ENCODE results near the gene CCDC201.
"Not testable (repeated sequence)": the region's sequence is repeated elsewhere in the genome, so short reads cannot be mapped to it uniquely, and the experiment has no call there.

The CCDC201 gene

GRCh38 chr7:45814216-45815118 lies 58.4 kb downstream of the CCDC201 start:
- H4K12ac ChIP-seq (ENCODE audit: low read depth, low read length); H2AK5ac ChIP-seq (ENCODE audit: low read length); H3K79me2 ChIP-seq (ENCODE audit: control insufficient read depth, insufficient read depth, low read length, poor library complexity); H3K4me3 ChIP-seq (ENCODE audit: low read depth, low read length); H3K4ac ChIP-seq (ENCODE audit: low read depth, low read length); H3K27ac ChIP-seq (ENCODE audit: low read depth, low read length); H3K9ac ChIP-seq (ENCODE audit: low read length); H4K8ac ChIP-seq (ENCODE audit: low read depth, low read length); H2BK5ac ChIP-seq (ENCODE audit: low read depth, low read length, poor library complexity); H2BK120ac ChIP-seq (ENCODE audit: insufficient read depth, low read length, poor library complexity); H3K79me1 ChIP-seq (ENCODE audit: low read length); H4K91ac ChIP-seq (ENCODE audit: low read depth, low read length); H3K27me3 ChIP-seq (ENCODE audit: insufficient read depth, low read length); H3K4me1 ChIP-seq (ENCODE audit: control insufficient read depth in 1 of 2, insufficient read depth in 2 of 2, low read length in 2 of 2); H3K36me3 ChIP-seq (ENCODE audit: control insufficient read depth in 1 of 2, insufficient read depth in 2 of 2, low read length in 2 of 2); H3K18ac ChIP-seq (ENCODE audit: low read length); DNase-seq; H3K14ac ChIP-seq (ENCODE audit: low read length); H3K23ac ChIP-seq (ENCODE audit: low read length); H2AFZ ChIP-seq (ENCODE audit: insufficient read depth, low read length, poor library complexity); H2BK12ac ChIP-seq (ENCODE audit: low read length); H3K4me2 ChIP-seq (ENCODE audit: low read length); H3K9me3 ChIP-seq (ENCODE audit: insufficient read depth, low read depth, low read length): not testable (repeated sequence)
- WGBS (ENCODE audit: extremely low coverage, insufficient coverage, insufficient read length), result no CpG with 5 or more reads among the region's 37 CpGs

- H3K79me1 ChIP-seq (ENCODE audit: low read length); H3K23ac ChIP-seq (ENCODE audit: low read length); H3K4me3 ChIP-seq (ENCODE audit: low read depth, low read length); H4K12ac ChIP-seq (ENCODE audit: low read depth, low read length); H3K14ac ChIP-seq (ENCODE audit: low read length); H3K4me2 ChIP-seq (ENCODE audit: low read length); H4K91ac ChIP-seq (ENCODE audit: low read depth, low read length); H3K79me2 ChIP-seq (ENCODE audit: control insufficient read depth, insufficient read depth, low read length, poor library complexity); H2BK5ac ChIP-seq (ENCODE audit: low read depth, low read length, poor library complexity); H3K4me1 ChIP-seq (ENCODE audit: control insufficient read depth in 1 of 2, insufficient read depth in 2 of 2, low read length in 2 of 2); H3K27ac ChIP-seq (ENCODE audit: low read depth, low read length); H3K9me3 ChIP-seq (ENCODE audit: insufficient read depth, low read depth, low read length); H3K4ac ChIP-seq (ENCODE audit: low read depth, low read length); H2AFZ ChIP-seq (ENCODE audit: insufficient read depth, low read length, poor library complexity); H2BK120ac ChIP-seq (ENCODE audit: insufficient read depth, low read length, poor library complexity); H2AK5ac ChIP-seq (ENCODE audit: low read length); H3K9ac ChIP-seq (ENCODE audit: low read length); H3K18ac ChIP-seq (ENCODE audit: low read length); H2BK12ac ChIP-seq (ENCODE audit: low read length); H3K27me3 ChIP-seq (ENCODE audit: insufficient read depth, low read length); H3K36me3 ChIP-seq (ENCODE audit: control insufficient read depth in 1 of 2, insufficient read depth in 2 of 2, low read length in 2 of 2); DNase-seq; H4K8ac ChIP-seq (ENCODE audit: low read depth, low read length): not testable (repeated sequence)
- WGBS (ENCODE audit: extremely low coverage, insufficient coverage, insufficient read length), result no CpG with 5 or more reads among the region's 18 CpGs
Measured at GRCh38 chr7:45813771-45814170, 59.1 kb downstream of the CCDC201 start.

GRCh38 chr7:45812946-45813345 lies 59.9 kb downstream of the CCDC201 start:
- Histone ChIP-seq H4K12ac (ENCODE audit: low read depth, low read length) (no peak overlapping the region), H2BK12ac (ENCODE audit: low read length) (no peak overlapping the region), H3K36me3 (ENCODE audit: control insufficient read depth in 1 of 2, insufficient read depth in 2 of 2, low read length in 2 of 2) (no peaks in the 10 kb centered on the region), H2AK5ac (ENCODE audit: low read length) (no peak overlapping the region), H3K9ac (ENCODE audit: low read length) (no peak overlapping the region), H4K91ac (ENCODE audit: low read depth, low read length) (no peak overlapping the region), H3K79me1 (ENCODE audit: low read length) (no peaks in the 10 kb centered on the region), H3K4me1 (ENCODE audit: control insufficient read depth in 1 of 2, insufficient read depth in 2 of 2, low read length in 2 of 2) (no peaks in the 10 kb centered on the region), H3K27ac (ENCODE audit: low read depth, low read length) (no peak overlapping the region), H3K9me3 (ENCODE audit: insufficient read depth, low read depth, low read length) (no peaks in the 10 kb centered on the region), H3K27me3 (ENCODE audit: insufficient read depth, low read length) (no peaks in the 10 kb centered on the region), H2BK120ac (ENCODE audit: insufficient read depth, low read length, poor library complexity) (no peak overlapping the region), H3K23ac (ENCODE audit: low read length) (no peak overlapping the region), H3K4ac (ENCODE audit: low read depth, low read length) (no peak overlapping the region), H2BK5ac (ENCODE audit: low read depth, low read length, poor library complexity) (no peak overlapping the region), H3K4me3 (ENCODE audit: low read depth, low read length) (no peak overlapping the region), H2AFZ (ENCODE audit: insufficient read depth, low read length, poor library complexity) (no peak overlapping the region), H3K4me2 (ENCODE audit: low read length) (no peak overlapping the region), H4K8ac (ENCODE audit: low read depth, low read length) (no peak overlapping the region), H3K14ac (ENCODE audit: low read length) (no peak overlapping the region), H3K18ac (ENCODE audit: low read length) (no peak overlapping the region), H3K79me2 (ENCODE audit: control insufficient read depth, insufficient read depth, low read length, poor library complexity) (no peaks in the 10 kb centered on the region)
- no peak for DNase-seq
- no CpG with 5 or more reads among the region's 24 CpGs for WGBS (ENCODE audit: extremely low coverage, insufficient coverage, insufficient read length)

GRCh38 chr7:45811652-45812234 lies 61.1 kb downstream of the CCDC201 start:
- not testable (repeated sequence) for H3K14ac ChIP-seq (ENCODE audit: low read length); H3K4me2 ChIP-seq (ENCODE audit: low read length); H3K79me2 ChIP-seq (ENCODE audit: control insufficient read depth, insufficient read depth, low read length, poor library complexity); H3K36me3 ChIP-seq (ENCODE audit: control insufficient read depth in 1 of 2, insufficient read depth in 2 of 2, low read length in 2 of 2); H4K12ac ChIP-seq (ENCODE audit: low read depth, low read length); H4K8ac ChIP-seq (ENCODE audit: low read depth, low read length); H2BK120ac ChIP-seq (ENCODE audit: insufficient read depth, low read length, poor library complexity); DNase-seq; H2BK12ac ChIP-seq (ENCODE audit: low read length); H3K18ac ChIP-seq (ENCODE audit: low read length); H3K4me3 ChIP-seq (ENCODE audit: low read depth, low read length); H3K4ac ChIP-seq (ENCODE audit: low read depth, low read length); H3K27me3 ChIP-seq (ENCODE audit: insufficient read depth, low read length); H3K23ac ChIP-seq (ENCODE audit: low read length); H3K9me3 ChIP-seq (ENCODE audit: insufficient read depth, low read depth, low read length); H3K27ac ChIP-seq (ENCODE audit: low read depth, low read length); H2AFZ ChIP-seq (ENCODE audit: insufficient read depth, low read length, poor library complexity); H2BK5ac ChIP-seq (ENCODE audit: low read depth, low read length, poor library complexity); H3K9ac ChIP-seq (ENCODE audit: low read length); H3K79me1 ChIP-seq (ENCODE audit: low read length); H3K4me1 ChIP-seq (ENCODE audit: control insufficient read depth in 1 of 2, insufficient read depth in 2 of 2, low read length in 2 of 2); H2AK5ac ChIP-seq (ENCODE audit: low read length); H4K91ac ChIP-seq (ENCODE audit: low read depth, low read length)
- no CpG with 5 or more reads among the region's 26 CpGs for WGBS (ENCODE audit: extremely low coverage, insufficient coverage, insufficient read length)

All from trophoblast cell (in vitro differentiated cells and primary cell).